ENCODE results near the gene CPD.

- no peak for TF ChIP-seq POLR2A (IDR thresholded peaks at IDR 0.05; ENCODE audit: low read depth, low read length)
- no peak for TF ChIP-seq POLR2AphosphoS5 (IDR thresholded peaks at IDR 0.05; ENCODE audit: low read depth, low read length)
These were observed 75.9 kb downstream of the CPD start for GRCh38 chr17:30454635-30455034.
